CD4-positive, alpha-beta T cell treated with Interleukin-15 for 1 hour (primary cell): ENCODE results near the gene XPO6.

ENCODE experiments used
- DNase-seq: peaks from one replicate; pipeline ENCODE4 v3.0.0-alpha.2; 2020

XPO6 gene

DNA sequence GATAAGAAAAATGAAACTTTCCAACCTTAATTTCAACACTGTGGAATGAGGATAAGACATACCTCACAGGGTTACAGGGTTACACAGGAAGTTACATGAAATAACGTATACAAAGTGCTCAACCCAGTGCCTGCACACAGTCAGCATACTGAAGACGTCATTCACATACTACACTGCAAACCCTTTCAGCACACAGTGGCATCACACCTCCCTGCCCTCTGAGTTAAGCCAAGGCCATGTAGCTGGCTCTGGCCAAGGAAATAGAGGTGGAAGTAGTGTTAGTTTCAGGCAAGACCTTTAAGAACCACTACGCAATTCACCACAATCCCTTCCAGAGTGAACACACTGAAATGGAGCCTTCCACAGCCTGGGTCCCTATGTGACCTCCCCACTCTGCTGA, 101.7 kb downstream of the XPO6 start:
- no peak for DNase-seq

DNA sequence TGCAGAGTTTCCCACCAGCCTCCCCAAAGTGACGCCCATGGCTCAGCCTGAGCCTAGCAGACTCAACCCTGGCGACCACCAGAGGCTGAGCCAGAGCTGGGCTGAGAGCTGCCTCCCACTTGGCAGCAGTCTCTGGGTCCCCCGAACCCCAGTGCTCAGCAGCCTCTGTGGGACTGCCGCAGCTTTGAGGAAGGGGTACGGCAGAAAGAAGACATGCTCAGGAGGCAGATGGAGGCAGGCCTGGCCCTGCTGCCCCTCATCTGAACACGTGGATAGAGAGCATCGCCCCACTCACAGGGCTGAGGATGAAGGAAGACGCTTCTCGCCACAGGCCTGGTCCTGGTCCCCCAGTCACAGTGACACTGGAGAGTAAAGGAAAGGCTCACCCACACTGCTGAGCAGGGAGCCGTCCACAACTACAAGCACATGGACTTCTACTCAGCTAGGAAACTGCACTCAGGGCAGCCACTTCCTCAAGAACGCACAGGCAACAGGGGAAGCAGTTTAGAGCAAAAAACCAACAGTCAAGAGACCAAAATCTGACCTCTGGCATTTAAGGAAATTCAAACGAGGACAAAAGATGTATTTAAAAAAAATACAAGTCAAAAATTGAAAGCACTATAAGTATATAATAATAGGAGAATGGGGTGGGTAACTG, 103.0 kb downstream of the XPO6 start:
- no peak for DNase-seq

DNA sequence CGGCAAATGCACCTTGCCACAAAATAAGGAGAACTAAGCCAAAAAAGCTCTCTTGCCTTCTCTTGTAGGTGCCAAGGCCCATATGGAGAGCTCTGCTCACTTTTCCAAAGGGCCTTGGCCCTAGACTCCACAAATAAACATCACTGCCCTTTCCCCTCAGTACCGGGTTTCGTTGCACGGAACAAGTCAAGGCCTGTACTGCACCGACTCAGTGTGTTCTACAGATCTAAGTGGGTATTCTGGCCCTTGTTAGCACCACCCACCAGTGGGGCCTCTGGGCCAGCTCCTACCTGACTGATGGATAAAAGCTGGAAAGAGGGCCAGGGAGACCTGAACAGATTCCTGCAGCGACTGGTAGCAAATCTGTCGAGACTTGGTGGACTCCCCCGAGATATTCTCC, 104.5 kb downstream of the XPO6 start:
- DNase-seq = no peak

DNA sequence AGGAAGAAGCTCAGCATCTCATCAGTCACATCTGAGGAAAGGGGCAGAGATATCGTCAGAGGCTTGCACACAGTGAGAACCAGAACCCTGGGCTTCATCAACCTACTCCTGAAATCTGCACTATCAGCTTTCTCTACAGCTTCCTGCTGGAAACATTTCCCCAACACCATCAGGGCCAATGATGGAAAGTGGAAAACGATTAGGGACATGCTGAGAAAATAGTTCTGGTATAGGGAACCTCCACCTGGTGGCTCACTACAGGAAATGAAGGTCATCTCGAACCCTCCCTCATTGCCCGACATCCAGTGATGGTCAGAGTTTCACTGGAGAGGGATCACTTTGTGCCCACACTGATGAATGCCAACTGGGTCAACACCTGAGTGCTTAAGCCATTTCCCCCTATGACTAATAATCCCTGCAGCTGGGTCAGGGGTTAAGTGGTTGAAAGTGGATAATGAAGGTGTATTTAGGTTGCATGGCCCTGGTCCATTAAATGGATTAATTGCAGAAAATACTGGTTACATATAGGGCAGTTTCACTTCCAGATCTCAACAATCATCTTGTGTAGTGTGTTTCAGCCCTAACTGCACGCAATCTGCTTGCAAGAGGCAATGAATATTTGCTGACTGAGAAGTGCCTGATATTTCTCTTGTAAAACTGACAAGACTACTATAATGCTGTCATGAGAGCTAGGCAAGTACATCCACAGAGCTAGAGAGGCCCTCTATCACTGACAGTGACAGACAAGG, 105.1 kb downstream of the XPO6 start:
- no peak for DNase-seq

DNA sequence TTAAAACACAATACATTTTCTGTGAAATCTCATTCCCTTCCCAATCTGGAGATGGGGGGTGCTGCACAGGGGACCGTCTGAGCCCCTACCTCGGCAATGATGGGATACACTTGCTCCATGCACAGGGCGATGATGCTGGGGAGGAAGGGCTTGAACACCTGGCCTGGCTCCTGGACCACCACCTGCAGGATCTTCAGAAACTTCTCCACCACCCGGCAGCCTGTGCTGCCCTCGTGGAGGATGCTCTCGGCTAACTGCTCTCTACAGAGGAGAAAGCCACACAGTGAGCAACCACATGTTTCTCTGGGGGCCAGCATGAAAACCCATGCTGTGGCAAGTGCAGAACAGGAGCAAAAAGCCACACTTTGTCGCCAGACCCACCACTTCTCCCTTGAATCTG, 105.8 kb downstream of the XPO6 start:
- no peak for DNase-seq

DNA sequence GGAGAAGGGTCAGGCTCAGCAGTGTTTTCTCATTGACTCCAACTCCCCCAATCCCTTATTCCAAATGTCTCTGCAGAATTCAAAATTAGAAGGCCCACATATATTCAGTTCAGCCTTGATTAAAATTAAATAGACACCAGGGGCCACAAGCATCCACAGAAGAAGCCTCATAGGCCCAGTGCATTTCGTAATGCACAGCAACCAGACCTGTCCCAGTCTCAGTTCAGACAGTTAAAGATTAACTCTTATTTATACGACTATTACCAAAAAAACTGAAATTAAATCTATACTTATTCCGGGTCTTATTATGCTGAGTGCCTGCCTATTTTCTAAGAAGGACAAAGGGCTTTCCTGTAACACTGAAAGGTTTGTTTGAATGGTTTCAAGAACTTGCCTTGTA, 106.5 kb downstream of the XPO6 start:
- no peak for DNase-seq

DNA sequence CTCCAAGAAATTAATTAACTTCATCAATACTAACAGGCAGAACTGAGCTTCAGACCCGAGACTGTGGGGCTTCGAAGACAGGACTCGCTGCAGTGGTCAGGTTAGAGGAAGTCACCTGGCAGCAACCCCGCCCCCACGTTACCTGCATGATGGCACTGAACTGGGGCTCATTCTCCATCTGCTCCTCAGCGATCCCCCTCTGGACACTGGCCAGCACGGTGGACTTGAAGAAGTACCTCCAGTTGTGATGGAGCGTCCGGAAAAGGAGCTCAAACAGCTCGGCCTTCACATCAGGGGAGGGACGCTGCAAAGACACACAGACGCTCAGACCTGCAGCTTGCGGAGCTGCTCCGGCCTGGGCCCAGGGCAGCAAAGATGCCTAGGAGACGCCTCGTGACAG, 107.4 kb downstream of the XPO6 start:
- no peak for DNase-seq

DNA sequence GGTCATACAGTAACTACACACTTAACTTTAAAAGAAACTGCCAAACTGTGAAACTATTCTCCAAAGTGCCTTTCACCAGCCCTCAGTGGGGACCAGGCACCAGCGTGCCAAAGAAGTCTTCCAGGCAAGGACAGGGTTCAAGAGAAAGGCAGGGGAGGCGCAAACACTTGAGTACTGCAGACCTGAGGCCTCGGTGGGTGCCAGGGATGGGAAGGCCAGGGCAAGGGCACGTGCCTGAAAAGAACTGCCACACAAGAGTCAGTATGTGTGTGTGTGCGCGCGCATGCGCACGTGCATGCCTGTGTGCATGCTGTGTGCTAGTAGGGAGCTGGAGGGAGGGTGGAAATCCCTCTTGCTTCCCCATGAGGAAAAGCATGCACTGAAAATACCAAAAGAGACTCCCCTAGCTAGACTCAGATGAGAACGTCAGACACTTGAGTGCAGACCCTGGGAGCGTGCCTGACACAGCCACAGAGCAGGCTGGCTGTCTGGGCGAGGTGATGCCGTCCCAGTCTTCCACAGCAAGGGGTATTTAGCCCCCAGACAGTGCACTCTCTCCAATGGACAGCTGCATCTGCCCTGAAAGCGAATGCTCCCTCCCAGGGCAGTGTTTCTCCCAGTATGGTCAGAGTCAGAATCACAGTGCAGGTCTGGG, 108.1 kb downstream of the XPO6 start:
- DNase-seq = no peak

DNA sequence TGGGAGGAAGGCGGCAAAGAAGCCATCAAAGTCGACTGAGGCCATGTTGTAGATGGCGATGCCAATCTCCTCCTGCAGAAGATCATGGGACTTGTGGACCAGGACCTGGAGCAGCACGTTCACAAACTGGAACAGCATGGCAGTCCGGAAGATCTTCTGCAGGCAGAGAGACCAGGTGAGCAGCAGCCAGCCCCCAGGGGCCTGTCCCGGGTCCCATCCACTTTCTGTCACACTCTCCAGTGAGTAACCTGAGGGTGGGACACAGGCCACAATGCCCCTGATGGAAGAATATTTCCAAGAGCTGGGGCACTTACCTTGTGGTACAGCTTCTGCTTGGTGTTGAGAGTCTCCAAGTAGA, 110.3 kb downstream of the XPO6 start:
- no peak for DNase-seq

DNA sequence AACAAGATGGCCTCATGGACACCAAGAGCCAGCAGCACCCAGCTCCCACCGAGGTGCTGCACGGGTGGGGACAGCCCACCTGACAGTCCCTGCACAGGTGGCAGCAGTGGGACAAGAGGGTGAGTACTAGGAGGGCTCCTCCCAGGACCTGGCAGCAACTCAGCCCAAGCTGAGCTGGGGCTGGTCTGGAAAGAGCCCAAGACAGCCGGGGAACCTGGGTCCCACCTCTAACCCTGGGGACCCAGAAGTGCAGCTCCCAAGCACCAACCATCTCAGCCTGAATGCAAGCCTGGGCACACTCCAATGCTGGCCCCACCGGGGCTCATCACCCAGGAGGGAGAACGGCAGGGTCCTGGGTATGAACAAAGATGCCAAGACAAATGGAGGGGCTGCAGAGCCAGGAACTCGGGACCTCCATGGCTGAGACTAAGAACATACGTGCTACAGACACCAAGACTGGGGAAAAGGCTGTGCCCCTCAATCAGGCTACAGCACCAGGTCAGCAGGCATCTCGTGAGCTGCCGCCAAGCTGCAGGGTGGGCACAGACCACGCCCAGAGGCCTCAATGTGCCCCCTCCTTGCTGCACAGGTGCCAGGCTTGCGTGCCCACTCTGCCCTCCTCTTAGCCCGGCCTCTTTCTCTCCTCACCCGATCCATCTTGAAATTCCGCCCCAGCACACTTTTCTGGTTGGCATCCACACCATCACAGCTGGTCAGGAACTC, 110.8 kb downstream of the XPO6 start:
- DNase-seq = no peak

DNA sequence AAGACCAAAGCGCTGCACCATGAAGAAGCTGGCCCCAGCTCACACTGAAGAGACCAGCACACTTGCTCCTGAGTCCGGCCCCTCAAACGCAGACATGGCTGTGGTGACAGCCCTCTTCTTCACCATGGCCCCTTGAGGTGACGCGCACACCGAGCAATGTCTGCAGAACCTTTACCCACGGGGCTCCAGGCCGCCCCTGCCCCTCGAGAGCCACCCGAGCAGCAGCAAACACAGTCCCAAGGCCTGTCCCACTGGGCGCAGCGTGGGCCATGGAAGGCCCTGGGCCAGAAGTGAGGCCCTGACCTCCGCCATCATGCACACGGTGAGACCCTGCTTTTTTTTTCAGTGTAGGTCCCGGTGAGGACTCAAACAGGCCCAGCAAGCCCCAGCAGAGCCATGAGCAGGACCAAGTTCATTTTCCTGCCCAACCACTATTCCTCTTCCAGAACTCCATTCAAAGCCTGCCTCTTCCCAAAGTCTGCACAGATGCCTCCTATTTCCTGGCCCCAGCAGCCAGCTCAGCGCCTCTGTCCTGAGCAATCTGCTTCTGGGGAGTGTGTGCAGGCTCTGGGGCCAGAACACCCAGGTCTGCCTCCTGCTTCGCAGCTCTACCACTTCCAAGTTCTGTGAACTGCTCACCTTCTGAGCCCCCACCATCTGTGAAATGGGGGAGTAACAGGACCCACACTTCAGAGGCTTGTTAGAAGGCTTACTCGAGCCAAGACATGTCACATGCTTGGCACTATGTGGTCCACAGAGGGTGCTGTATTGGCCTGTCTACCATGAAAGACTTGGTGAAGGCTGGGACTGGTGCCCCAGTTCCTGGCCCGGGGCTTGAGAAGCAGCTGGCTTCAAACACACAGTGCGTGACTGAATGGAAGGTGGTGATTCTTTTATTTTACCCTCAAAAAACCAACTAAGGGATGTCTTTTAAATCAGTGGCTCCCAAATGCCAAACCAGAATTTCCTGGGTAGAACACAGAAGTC, 112.5 kb downstream of the XPO6 start:
- DNase-seq = no peak

DNA sequence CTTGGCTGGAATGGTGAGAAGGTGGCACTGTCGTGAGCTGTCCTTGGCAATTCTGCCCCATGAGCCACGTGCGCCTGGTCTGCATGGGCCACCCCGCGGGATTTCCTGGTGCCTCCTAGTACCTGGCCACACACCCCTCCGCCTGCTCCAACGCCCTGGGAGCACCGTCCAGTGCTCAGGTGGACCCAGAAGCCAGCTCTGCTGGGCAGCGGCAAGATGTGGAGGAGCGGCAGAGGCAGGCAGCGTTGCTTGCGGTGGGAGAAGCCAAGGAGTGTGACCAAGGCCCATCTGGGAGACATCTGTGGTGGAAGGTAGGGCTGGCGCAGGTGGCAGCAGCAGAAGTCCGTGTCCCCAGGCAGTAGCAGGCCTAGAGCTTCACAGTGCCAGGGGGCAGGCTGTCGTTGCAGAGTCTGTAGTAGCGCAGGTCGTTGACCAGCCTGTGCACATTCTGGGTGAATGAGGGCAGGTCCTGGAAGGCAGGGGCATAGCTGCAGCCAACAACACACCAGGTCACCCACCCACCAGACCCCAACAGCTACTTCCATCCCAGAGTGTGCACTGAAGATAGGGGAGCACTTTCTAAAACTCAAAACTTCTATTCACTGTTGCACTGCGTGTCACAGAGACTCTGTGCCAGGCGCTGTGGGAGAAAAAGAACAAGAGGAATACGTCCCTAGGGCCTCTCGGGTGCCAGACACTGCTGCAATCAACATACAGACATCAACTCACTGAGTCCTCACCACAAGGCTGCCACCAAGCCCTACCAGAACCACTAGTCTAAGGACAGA, 113.4 kb downstream of the XPO6 start:
- no peak for DNase-seq

DNA sequence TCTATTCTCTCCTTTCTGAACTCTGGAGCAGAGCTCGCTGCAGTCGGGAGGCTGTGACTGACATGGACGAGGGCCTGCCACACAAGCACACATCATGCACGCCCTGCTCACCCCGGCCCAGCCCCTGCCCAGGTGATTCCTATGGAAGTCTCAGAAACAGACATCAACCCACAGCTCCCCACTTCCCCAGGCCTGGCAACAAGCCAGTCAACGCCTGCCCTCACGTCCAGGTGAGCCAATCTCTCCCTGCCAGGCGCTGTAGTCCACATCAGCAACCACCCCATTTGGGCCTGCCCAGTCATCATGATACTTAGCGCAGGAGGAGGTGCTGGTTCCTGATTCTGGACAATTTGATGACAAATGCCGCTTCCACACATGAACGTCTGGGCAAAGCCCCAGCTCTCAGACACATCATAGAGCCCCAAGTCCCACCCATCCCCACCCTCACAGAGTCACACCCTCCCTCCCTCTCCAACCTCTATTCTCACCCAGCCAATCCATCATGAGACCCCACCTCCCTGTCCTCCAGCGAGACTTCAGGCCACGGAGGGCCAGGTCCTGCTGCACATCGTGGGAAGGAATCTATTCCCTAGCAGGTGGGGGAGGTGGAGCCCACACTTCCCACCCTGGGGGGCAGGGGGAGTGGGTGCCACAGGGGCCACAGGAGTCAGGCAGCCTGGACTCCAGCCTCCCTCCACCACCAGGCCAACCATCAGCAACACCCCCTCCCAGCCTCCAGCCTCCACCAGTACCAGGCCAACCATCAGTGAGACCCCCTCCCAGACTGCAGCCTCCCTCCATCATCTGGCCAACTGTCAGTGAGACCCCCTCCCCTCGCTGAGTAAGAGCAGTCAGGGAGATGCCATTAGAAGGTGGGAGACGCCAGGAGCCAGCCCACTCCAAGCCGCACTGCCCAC, 114.5 kb downstream of the XPO6 start:
- no peak for DNase-seq

DNA sequence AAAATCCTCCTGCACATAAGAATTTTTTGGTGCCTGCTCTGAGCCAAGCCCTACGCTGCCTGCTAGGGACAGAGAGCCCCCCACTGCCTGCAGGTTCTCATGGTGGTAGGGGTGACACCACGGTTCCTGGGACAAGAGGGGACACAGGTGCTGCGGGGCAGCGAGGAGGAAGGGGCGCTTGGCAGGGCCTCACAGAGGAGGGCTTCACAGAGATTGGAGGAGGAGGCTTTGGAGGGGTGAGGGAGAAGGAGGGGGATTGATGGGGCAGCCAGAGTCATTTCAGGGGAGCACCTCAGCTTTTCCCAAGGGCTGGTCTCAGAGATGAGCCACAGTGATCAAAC, 118.4 kb downstream of the XPO6 start:
- DNase-seq = no peak

DNA sequence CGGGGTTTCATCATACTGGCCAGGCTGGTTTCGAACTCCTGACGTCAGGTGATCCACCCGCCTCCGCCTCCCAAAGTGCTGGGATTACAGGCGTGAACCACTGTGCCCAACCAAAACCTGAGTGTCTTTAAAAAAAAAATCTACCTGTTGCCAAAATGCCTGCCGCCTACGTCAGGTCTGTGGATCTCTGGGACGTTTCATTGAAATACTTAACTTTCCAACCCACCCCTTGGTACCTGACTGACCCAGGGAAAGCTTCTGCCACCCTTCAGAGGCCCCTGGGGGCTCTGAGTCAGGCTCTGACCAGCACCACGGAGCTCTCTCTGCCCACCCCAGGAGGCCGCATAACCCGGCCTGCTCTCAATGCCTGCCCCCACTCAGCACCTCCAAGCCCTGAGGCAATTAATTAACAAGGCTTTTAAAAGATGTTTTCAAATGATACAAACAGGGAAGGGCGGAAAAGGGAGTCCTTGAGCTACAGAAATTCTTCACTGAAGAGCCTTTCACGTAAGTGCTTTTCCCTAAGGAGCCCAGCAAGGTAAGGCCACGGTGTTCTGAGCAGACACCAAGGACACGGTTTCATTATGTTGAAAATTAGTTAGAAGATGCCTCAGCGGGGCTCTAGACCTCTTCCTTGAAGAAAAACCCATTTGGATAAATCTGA, 118.9 kb downstream of the XPO6 start:
- DNase-seq = no peak

DNA sequence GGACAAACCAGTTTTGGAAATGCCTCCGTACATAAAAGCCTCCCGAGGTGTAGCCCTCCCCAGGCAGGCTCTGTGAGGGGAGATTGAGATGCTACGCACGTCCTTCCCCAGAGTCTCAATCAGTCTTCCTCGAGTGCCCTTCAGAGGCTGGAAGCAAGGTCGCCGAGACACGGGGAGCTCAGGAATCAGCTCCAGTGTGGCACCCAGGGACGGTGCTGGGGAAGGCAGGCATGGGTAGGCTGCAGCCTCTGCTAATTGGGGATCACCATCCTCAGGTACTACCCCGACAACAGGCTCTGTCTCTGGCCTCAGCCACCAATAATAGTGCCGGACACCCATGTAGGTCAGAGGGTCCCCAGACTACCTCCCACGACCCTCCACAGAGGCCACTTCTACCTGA, 120.1 kb downstream of the XPO6 start:
- DNase-seq = no peak

DNA sequence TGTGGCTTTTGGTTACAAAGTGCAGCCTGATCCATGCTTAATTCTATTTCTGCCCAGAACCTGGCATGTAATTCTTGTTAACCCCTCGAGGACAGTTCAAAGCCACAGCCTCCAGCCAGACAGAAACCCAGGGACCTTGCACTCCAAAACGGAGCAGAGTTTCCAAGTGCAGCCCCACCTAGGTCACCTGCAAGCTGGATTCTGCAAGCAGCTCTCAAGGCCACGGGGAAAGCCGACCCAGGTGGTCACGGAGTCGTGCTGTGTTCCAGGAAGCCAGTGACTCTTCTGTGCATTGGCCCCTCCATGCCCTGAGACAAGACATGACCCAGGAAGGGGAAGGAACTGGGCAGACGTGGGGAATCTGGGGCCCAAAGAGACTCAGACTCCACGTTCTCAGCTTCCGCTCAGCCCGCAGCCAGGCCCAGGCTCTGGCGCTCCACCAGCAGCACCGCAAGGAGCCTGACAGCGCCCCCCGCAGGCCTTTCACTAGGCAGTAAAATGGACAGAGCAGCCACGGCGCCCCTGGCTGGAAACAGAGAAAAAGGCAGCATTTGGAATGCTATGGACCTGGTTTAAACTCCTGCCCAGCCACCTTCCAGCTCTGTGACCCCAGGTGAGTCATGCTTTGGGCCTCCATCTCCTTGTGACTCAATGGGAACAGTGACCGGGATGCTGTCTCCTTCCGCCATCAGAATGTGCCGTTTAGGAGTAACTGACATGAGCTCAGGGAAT, 121.0 kb downstream of the XPO6 start:
- DNase-seq = no peak

DNA sequence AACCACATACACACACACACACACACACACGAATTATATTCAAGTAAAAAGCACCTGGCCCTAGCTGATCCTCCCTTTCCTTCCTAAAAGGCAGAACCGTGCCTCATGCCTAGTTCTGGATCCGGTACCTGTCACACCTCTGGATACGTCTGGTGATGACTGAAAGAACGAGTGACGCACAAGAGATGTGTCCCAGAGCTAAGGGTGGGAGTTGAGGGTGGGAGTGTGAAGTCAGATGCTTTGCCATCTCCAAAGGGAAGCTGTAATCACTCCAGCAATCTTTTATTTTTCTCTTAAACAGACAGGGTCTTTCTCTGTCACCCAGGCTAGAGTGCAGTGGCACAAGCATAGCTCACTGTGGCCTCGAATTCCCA, 121.8 kb downstream of the XPO6 start:
- no peak for DNase-seq

DNA sequence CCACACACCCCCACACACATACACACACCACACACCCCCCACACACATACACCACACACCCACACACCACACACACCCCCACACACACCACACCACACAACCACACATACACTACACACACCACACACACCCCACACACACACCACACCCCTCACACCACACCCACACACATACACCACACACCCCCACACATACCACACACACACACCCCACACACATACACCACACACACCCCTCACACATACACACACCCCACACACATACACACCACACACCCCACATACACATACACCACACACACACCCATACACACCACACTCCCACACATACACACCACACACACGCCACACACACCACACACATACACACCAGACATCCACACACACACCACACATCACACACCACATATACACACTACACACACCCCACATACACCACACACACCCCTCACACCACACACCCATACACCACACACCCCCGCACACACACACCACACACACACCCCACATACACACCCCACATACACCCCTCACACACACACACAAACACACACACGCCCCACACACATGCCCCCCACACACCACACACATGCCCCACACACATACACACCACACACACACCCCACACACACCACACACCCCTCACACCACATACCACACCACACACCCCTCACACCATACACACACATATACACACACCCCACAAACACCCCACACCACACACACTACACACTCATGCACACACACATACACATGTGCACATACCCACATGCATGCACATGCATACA, 122.4 kb downstream of the XPO6 start:
- DNase-seq = no peak
